HG02798 (cell line): ENCODE measurements around the gene TSPAN13.
"Not testable (repeated sequence)": the region's sequence is repeated elsewhere in the genome, so short reads cannot be mapped to it uniquely, and the experiment has no call there.

Experiments used
- ATAC-seq: cut with Tn5 transposase; IDR thresholded peaks from one replicate; pipeline ENCODE4 v1.9.1; 2021; ENCODE audit warnings: mild to moderate bottlenecking; ENCODE audit not compliant: unreplicated experiment, poor library complexity

The TSPAN13 gene

DNA sequence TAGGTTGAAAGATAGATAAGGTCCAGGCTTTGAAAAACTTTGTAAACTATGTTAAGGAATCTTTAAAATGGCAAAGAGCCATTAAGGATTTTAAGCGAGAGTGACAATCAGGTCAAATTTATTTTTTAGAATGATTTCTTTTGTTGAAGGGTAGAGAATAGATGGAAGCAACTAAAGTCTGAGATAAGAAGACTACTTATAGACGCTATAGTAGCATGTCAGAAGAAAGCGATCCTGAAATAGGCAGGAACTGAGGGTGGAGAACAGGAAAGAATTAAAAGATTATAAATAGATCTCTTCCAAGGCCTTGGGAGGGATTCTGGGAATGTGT, 13.0 kb upstream of the TSPAN13 start:
- ATAC-seq = no peak

DNA sequence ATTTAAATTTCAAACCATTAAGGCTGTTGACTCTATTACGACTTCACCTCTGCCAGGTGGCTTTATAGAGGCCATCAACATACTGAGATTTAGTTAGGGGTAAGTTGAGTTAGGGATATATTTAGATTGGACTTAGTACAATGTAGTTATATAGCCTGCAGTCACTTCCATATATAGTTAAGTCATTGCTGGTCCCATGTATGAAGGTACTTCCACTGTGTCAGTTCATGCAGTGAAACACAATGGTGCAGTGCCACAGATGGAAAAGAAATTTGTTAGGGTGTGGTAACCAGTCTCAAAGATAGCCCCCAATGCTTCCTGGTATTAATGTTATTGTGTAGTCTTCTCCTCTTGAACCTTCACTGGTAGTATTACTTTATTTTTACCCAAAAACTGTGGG, 12.6 kb upstream of the TSPAN13 start:
- no peak for ATAC-seq

DNA sequence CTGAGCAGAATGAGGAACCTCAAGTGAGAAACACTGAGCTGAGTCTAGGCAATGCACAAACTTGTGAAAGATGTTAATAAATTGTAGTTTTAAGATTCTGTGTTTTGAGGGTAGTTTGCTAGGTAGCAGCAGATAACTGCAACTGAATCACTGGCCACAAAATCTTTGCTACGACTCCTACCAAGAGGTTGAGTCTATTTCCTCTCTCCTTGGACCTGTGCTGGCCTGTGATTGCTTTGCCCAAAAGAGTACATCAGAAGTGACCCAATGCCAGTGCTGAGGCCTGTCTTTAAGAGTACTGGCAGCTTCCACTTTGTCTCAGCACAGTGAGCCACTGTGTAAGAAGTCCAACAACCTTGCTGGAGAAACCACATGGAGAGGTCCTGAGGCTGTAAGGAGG, 11.9 kb upstream of the TSPAN13 start:
- ATAC-seq = no peak

DNA sequence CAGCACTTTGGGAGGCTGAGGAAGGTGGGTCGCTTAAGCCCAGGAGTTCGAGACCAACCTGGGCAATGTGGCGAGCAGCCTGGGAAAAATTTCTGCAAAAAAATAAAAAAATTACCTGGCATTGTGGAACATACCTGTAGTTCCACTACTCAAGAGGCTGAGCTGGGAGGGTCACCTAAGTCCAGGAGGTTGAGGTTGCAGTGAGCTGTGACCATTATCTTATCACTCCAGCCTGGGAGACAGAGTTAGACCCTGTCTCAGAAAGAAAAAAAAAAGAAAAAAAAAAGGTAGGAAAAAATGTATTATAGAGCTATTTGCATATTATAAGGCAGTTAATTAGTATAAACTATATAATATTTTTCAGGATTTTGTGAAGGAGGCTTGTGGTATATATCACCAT, 11.0 kb upstream of the TSPAN13 start:
- no peak for ATAC-seq

DNA sequence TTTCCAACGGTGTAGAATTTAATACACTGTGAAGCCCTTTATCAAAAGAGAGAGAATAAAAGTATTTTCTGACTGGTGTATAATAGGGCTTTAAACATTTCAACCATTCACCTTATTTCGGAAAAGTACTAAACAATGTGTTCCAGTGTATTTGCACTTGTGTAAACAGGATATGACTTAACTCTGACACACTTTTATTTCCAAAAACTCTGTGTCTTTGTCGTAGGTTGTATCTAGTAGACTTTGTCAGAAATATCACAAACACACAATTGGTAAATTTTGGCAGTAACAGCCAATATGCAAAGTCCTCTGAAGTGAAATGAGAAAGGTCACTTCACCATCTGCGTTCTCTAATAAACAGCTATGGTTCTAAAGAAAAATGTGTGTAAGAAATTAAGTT, 10.3 kb upstream of the TSPAN13 start:
- no peak for ATAC-seq

DNA sequence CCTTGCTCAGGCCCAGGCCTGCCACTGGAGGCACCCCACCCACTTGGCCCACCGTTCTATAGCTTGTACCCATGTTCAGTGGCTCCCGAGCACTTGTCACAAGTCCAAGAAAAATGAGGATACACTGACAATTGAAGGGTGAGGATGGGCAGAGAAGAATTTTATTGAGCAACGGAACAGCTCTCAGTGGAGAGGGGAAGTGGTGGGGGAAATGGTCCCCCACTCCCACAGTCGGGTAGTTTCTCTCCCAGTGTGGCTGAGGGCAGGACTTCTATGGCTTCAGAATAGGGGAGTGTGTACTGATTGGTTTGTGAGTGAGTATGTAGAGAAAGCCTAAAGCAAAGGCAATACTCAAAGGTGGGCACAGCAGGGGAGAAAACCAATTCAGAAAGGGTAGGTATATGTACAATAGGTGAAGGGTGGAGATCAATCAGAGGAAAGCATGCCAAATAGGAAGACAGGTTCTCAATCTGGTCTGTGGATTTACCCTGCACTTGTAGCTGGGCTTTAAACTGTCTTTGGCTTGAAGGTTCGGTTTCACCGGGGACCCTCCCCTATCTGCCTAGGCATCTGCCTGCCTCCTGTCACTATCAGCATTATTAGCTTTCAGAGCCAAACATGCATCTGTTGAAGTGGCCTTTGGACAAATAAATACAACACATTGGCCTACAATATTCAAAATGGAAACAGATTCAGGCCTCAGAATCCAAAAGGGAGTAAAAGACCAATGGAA, 8.9 kb upstream of the TSPAN13 start:
- ATAC-seq = no peak

DNA sequence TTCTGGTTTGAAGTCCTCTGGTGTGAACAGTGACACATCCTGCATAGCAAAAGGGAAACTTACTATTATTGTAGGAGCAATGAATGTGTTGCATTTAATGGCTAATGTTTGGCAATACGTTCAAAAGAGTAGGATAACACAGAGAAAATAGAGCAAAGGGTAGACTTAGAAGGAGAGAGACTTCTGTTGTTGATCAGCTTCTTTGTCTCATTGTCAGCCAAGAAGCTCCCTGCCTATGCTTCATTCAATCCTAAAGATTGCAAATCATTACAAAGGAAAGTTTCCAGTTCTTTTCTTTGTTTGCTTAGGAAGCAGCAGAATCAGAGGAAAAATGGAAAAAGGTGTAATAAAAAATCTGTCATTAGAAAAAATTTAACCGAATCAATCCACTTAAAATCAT, 7.9 kb upstream of the TSPAN13 start:
- ATAC-seq = no peak

DNA sequence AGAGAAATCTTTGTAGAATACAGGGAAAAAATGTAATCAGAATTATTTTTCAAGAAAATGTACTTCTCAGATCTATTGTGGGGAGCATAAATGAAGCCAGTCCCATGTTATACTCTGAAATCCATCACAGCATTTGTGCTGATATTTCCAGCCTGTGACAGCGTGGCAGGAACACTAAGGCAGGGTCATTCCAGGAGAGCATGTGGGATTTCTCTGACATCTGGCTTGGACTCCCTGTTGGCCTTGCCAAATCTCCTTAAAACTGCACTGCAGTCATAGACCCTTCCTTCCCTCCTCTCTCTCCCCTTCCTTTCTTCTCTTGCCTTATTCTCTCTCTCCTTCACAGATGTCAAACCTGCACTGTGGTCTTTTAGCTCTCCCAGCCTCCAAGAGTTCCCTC, 6.5 kb upstream of the TSPAN13 start:
- no peak for ATAC-seq

DNA sequence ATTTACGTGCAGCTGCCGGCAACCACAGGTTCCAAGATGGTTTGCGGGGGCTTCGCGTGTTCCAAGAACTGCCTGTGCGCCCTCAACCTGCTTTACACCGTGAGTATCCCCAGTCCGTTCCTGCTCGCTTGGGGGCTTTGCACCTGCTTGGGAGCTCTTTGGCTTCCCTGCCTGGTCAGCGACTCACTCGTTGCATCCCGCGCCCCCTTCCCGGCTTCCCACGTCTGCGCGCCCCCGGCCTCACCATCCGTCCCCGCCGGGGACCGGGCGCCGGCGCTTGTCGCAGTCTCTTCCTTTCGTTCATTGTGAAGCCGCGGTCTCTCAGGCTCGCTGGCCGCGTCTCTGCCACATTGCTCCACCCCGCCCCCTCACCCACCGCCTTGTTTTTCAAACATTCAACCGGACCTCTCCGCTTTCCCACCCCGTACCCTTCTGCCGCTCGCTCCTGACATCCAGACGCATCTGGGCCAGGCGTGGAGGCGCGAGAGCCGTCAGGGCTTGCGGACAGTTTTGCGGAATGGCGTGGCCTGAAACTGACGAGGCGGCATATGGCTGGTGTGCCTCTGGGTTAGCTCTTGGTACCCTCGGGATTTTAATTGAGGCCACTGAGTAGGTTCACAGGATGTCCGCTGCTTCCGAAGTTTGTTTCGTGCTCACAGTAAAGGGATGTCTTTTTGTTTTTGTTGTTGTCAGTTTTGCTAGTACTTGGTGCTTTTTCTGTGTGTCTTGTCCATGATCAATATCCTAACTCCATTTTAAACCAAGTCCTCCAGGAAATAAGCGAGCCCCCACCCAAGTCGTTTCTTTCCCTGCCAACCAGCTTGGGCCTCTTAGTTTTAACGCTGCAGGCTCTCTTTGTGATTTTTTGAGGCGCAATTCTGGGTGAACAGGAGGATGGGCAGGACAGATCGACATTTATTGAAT, 639 bp downstream of the TSPAN13 start:
- ATAC-seq = no peak

DNA sequence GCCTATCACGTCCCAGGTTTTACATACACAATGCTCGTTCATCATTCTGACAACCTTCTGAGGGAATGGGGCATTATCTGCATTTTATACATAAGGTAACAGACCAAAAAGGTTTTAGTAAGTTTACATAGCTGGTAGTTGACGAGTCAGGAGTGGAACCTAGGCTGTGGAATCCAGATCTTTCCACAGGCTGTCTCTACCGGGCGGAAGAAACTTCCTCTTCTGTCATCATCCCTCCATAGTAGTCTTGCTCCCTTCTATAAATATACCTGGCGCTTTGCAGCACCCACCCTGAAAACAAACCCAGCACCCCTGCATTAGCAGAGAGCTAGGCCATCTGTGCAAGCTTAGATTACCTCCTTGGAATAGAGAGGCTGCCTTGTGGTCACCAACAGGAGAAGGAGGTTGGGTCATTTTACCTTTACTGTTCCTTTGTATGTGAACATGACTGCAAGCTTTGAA, 1.3 kb downstream of the TSPAN13 start:
- no peak for ATAC-seq

DNA sequence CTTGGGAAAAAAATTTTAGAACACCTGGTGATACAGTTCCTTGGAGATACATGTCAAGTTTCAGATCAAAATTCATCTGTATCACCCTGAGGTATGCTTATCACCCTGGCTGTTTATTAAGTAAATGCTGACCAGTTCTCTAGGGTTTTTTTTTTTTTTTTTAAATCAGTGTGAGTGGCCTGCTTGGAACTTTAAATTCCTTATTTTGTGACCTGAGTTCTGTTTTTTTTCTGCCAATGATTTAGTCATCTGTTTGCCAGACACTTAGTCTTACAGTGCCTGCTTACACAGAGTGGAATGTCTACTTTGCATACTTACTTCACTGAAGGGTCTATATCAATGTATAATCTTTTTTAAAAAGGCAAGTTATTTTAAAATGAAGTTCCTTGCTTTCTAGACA, 1.8 kb downstream of the TSPAN13 start:
- ATAC-seq = no peak

DNA sequence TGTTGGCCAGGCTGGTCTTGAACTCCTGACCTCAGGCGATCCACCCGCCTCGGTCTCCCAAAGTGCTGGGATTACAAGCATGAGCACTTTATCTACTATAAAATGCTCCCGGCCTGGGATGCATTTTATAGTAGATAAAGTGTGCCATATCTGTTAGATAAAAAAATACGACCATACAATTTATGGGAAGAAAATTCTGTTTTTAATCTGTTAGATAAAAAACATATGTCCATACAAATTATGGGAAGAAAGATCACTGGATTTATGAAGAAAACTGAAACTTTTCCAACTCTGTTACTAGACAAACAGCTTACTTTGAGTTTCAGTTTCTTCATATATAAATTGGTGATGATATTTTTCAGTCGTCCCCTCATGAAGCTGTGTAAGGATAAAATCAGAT, 4.5 kb downstream of the TSPAN13 start:
- no peak for ATAC-seq

DNA sequence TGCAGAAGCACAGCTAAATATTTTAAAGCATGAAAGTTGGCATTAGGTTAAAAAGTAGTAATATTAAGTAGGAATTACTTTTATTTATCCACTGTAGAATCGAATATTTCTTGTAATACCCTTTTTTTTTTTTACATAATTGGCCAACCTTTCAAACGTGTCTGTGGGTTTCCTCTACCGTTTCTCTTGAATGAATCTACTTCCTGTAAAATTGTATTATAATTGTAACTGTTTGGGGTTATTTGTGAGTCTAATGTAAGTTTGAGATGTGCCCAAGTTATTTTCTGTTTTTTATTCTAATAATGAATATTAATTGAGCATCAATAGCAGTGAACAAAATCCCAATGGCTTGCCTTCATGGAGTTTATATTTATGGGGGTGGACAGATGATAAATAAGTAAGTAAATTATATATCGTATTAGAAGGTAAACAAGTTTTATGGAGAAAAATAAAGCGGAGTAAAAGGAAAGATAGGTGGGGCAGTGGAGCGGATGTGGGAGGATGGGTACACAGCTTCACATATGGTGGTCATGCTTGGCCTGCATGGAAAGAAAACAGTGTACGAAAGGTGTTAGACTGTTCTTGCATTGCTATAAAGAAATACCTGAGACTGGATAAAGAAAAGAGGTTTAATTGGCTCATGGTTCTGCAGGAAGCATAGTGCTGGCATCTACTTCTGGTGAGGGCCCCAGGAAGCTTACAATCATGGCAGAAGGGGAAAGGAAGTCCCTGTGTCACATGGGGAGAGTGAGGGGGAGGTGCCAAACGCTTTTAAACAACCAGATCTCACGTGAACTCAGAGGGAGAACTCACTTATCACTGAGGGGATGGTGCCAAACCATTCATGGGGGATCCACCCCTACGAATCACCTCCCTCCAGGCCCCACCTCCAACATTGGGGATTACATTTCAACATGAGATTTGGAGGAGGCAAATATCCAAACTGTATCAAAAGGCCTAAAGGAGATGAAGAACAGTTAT, 5.4 kb downstream of the TSPAN13 start:
- ATAC-seq = no peak

DNA sequence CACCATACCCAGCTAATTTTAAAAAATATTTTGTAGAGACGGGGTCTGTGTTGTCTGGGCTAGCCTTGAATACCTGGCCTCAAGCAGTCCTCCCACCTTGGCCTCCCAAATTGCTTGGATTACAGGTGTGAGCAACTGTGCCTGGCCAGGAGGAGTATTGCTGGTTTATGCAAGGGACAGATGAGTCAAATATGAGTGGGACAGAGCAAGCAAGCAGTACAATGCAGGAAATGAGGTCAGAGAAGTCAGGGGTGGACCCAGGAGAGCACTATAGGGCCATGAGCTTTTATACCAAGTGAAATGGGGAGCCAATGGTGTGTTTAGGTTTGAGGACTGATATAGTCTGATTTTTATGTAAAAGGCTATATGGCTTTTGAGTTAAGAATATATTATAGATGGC, 6.3 kb downstream of the TSPAN13 start:
- ATAC-seq = no peak

DNA sequence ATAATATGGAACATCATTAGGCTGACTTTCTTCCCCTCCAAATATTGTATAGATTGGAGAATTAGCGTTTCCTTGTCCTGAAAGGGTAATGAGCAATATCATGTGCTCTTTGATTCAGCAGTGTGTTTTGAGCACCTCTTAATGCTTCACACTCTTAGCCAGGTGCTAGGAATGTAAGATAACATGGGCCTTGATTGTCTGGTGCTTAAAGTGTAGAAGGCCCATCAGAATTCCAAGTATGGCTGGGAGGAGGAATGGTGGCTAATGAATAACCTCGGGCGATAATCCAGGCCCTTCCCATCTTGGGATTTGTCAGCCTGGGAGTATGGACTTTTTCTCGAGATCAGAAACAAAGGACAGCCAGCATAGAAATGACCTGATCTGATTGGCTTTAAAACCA, 8.6 kb downstream of the TSPAN13 start:
- ATAC-seq = no peak

DNA sequence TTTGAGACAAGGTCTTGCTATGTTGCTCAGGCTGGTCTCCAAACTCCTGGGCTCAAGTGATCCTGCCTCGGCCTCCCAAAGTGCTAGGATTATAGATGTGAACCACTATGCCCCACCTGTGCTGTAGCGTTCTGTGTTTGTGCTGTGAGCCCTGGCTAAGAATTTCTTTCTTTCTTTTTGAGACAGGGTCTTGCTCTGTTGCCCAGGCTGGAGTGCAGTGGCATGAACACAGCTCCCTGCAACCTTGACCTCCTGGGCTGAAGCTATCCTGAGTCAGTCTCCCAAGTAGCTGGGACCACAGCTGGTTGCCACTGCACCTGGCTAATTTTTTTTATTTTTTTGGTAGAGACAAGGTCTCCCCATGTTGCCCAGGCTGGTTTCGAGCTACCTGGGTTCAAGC, 11.4 kb downstream of the TSPAN13 start:
- no peak for ATAC-seq

DNA sequence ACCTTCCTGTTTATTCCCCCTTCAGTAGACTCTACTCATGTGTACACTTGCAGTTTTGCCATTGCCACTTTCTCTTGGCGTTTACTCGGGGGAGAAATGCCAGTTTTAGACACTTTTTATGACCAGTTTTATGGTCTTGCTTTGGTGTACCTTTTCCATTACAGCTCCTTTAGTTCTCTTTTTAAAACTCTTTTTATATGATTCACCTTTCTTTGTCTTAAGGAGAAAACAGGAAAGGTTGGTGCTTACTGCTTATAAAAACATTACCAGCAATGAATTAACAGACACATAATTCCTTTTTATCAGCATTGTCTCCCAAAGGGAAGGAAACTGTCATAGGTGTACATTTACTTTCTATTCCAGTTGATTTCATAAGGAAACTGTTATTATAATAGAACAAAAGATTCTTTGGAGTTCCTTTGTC, 11.9 kb downstream of the TSPAN13 start:
- no peak for ATAC-seq

DNA sequence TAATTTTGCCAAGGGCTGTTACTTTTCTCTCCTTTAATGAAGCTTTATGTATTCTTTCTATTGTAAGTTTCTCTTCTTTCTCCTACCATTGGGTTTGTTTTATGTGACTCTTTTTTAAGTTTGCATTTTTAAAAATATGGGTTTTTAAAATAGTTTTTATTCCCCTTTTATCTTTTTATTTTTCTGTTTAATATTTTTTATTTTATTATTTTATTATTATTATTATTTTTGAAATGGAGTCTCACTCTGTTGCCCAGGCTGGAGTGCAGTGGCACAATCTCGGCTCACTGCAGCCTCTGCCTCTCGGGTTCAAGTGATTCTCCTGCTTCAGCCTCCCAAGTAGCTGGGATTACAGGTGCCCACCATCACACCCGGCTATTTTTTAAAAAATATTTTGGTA, 16.4 kb downstream of the TSPAN13 start:
- not testable (repeated sequence) for ATAC-seq

DNA sequence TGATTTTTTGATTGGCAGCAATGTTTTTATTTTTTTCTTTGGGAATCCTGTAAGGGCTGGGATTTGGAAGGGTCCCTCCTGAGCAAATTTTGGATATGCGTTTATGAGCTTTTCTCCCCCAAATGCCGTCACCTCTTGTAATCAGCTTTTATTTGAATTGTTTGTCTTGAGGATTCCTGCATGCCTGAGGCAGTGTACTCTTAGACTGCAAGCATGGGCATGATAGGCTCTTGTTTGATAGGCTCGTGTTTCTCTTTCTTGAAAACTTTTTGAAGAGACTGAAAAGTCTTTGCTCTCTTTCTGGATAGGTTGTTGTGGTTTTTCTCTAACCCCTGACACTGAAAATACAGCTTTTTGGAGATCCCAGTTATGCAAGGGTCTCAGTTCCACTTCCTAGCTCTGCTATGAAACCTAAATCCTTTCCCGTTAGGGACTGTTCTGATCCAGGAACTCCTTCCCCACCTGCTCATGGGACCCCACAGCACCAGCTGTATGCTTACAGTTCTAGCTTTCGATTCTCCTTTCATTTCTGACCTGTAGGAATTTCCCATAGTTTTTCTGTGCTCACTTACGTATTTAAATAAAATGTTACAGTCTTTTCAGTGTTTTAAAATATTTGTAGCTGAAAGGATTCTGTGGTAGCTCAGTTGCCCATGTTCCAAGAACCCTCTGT, 17.2 kb downstream of the TSPAN13 start:
- ATAC-seq = no peak

DNA sequence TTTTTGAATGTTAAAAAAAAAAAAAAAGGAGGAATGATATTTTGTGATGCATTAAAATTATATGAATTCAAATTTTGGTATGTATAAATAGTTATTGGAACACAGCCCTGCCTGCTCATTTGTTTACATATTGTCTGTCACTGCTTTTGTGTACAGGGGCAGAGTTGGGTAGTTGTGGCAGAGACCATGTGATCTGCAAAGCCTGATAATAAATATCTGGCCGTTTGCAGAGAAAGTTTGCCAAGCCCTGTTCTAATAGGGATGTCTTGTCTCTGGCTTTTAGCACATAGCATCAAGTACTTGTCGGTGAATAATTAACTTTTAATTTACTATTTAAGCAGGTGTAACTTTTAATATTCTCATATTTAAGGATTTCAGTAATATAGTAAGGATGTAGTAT, 19.8 kb downstream of the TSPAN13 start:
- no peak for ATAC-seq
